Vagina (tissue), 2 donors: Measurements from ENCODE around the gene MYLK. TPM values are rescaled to one million over a fixed set of nuclear protein-coding genes. Genes with fewer than 3 reads are reported as not detected.

Experiments used
- DNase-seq, 2 donors: peaks; one replicate each; pipeline ENCODE4 v3.0.0-alpha.2; 2017; ENCODE audit errors: extremely low spot score in 2 of 2
- H3K27ac ChIP-seq: fragments of 200-600 bp; sonication (generic); one replicate; pipeline ENCODE4 v1.5.1; 2019
- H3K27me3 ChIP-seq: fragments of 200-600 bp; sonication (generic); one replicate; pipeline ENCODE4 v1.5.1; 2019
- H3K36me3 ChIP-seq, 2 donors: fragments of 200-600 bp; sonication (generic); one replicate each; pipeline ENCODE4 v1.5.1; 2017 to 2019
- H3K4me1 ChIP-seq: fragments of 200-600 bp; sonication (generic); one replicate; pipeline ENCODE4 v1.5.1; 2019
- H3K4me3 ChIP-seq, 2 donors: fragments of 200-600 bp; sonication (generic); 1 replicate in 1 of 2; 2 replicates in 1 of 2; pipeline ENCODE4 v1.5.1; 2016 to 2019
- H3K9me3 ChIP-seq: fragments of 200-600 bp; sonication (generic); one replicate; pipeline ENCODE4 v1.5.1; 2019
- CTCF ChIP-seq, 3 experiments: fragments of 450-650 bp in 2 of 3; fragments of 200-600 bp in 1 of 3; sonication (generic) in 1 of 3; IDR thresholded peaks; one replicate each; pipeline ENCODE4 v1.5.1; 2017 to 2019; ENCODE audit warnings: antibody characterized with exemption in 3 of 3, mild to moderate bottlenecking in 2 of 3, moderate library complexity in 2 of 3
- POLR2A ChIP-seq, 2 donors: fragments of 450-650 bp; IDR thresholded peaks; one replicate each; pipeline ENCODE4 v1.6.1; 2017; ENCODE audit warnings: antibody characterized with exemption in 2 of 2, mild to moderate bottlenecking in 2 of 2, moderate library complexity in 2 of 2
- POLR2AphosphoS5 ChIP-seq, 2 donors: sonication (generic); formaldehyde crosslinking; IDR thresholded peaks; one replicate each; pipeline ENCODE4 v1.9.0; 2017; ENCODE audit warnings: antibody characterized with exemption in 2 of 2, mild to moderate bottlenecking in 2 of 2, low read depth in 1 of 2; ENCODE audit not compliant: insufficient read depth in 1 of 2
- intact Hi-C: fragments of 100-400 bp; cut with DNase I; formaldehyde crosslinking; loops from one replicate; pipeline ENCODE4 v1.15.1; 2023
- total RNA-seq: library from RNA; depleted of rRNA; stranded (reverse); fragments of >200 nt; gene quantifications from one replicate; pipeline ENCODE4 v1.2.3, GENCODE V29; 2016

The MYLK gene
- total RNA-seq, 1 donor from 2014 or later = 352 TPM

GRCh38 chr3:123734527-123734902 lies 149.6 kb downstream of the MYLK start:
- intact Hi-C loops = no loop called here
- H3K36me3 ChIP-seq = no peaks in the 10 kb centered on the region
- no peak for TF ChIP-seq POLR2AphosphoS5 (IDR thresholded peaks at IDR 0.05; ENCODE audit: insufficient read depth in 1 of 2, low read depth in 1 of 2)
- H3K9me3 ChIP-seq = no peaks in the 10 kb centered on the region
- DNase-seq = no peak
- H3K4me1 ChIP-seq = no peaks in the 10 kb centered on the region
- no peak overlapping the region for H3K27ac ChIP-seq
- H3K4me3 ChIP-seq = no peak overlapping the region
- H3K27me3 ChIP-seq = no peaks in the 10 kb centered on the region

GRCh38 chr3:123733805-123734526 lies 150.2 kb downstream of the MYLK start:
- Histone ChIP-seq H3K4me1 (no peaks in the 10 kb centered on the region), H3K4me3 (no peak overlapping the region), H3K27me3 (no peaks in the 10 kb centered on the region), H3K27ac (no peak overlapping the region), H3K36me3 (no peaks in the 10 kb centered on the region), H3K9me3 (no peaks in the 10 kb centered on the region)
- no peak for TF ChIP-seq POLR2AphosphoS5 (IDR thresholded peaks at IDR 0.05; ENCODE audit: insufficient read depth in 1 of 2, low read depth in 1 of 2)
- TF ChIP-seq POLR2A (IDR thresholded peaks at IDR 0.05) = no peak
- no peak for TF ChIP-seq CTCF (IDR thresholded peaks at IDR 0.05)
- intact Hi-C loops = no loop called here
- no peak for DNase-seq

GRCh38 chr3:123733341-123733740 lies 150.8 kb downstream of the MYLK start:
- no peak overlapping the region for H3K4me3 ChIP-seq
- intact Hi-C loops = no loop called here
- H3K27ac ChIP-seq = no peak overlapping the region
- H3K9me3 ChIP-seq = no peaks in the 10 kb centered on the region
- no peak for TF ChIP-seq POLR2A (IDR thresholded peaks at IDR 0.05)
- no peak for TF ChIP-seq CTCF (IDR thresholded peaks at IDR 0.05)
- TF ChIP-seq POLR2AphosphoS5 (IDR thresholded peaks at IDR 0.05; ENCODE audit: insufficient read depth in 1 of 2, low read depth in 1 of 2) = no peak
- DNase-seq = no peak
- no peaks in the 10 kb centered on the region for H3K27me3 ChIP-seq
- H3K36me3 ChIP-seq = no peaks in the 10 kb centered on the region
- H3K4me1 ChIP-seq = no peaks in the 10 kb centered on the region

GRCh38 chr3:123732447-123732846 lies 151.7 kb downstream of the MYLK start:
- intact Hi-C loops = no loop called here

GRCh38 chr3:123730829-123731228 lies 153.3 kb downstream of the MYLK start:
- H3K4me1 ChIP-seq = no peaks in the 10 kb centered on the region
- intact Hi-C loops = no loop called here
- H3K36me3 ChIP-seq = no peaks in the 10 kb centered on the region
- H3K27me3 ChIP-seq = no peaks in the 10 kb centered on the region
- no peaks in the 10 kb centered on the region for H3K9me3 ChIP-seq
- TF ChIP-seq CTCF (IDR thresholded peaks at IDR 0.05) (no peak), POLR2AphosphoS5 (IDR thresholded peaks at IDR 0.05; ENCODE audit: insufficient read depth in 1 of 2, low read depth in 1 of 2) (no peak), POLR2A (IDR thresholded peaks at IDR 0.05) (no peak)
- no peak for DNase-seq
- H3K27ac ChIP-seq = no peak overlapping the region
- H3K4me3 ChIP-seq = no peak overlapping the region

More at GRCh38 chr3:123732447-123732846, 151.7 kb downstream of the MYLK start:
- Histone ChIP-seq H3K4me1 (no peaks in the 10 kb centered on the region), H3K4me3 (no peak overlapping the region), H3K36me3 (no peaks in the 10 kb centered on the region), H3K9me3 (no peaks in the 10 kb centered on the region), H3K27ac (no peak overlapping the region), H3K27me3 (no peaks in the 10 kb centered on the region)
- TF ChIP-seq POLR2A (IDR thresholded peaks at IDR 0.05) (no peak), POLR2AphosphoS5 (IDR thresholded peaks at IDR 0.05; ENCODE audit: insufficient read depth in 1 of 2, low read depth in 1 of 2) (no peak), CTCF (IDR thresholded peaks at IDR 0.05) (no peak)
- DNase-seq = no peak
